H1 (cell line): ENCODE results near the gene CDH22. TPM values are rescaled to one million over a fixed set of nuclear protein-coding genes. Genes with fewer than 3 reads are reported as not detected.

Experiments
- CHD2 ChIP-seq: IDR thresholded peaks from 2 replicates; pipeline ENCODE4 v1.6.1; 2012; ENCODE audit warnings: low read length, improper control_type of control experiment
- EP300 ChIP-seq, 2 experiments: IDR thresholded peaks; 1 replicate in 1 of 2; 2 replicates in 1 of 2; pipeline ENCODE4 v1.6.1; 2011 to 2012; ENCODE audit warnings: low read depth in 2 of 2, low read length in 2 of 2, mild to moderate bottlenecking in 2 of 2, borderline replicate concordance in 1 of 2, inconsistent platforms in 1 of 2, moderate library complexity in 1 of 2
- NANOG ChIP-seq: IDR thresholded peaks from 2 replicates; pipeline ENCODE4 v1.6.1; 2011; ENCODE audit warnings: low read length, low read depth, mild to moderate bottlenecking, inconsistent platforms; ENCODE audit not compliant: insufficient read depth, poor library complexity, severe bottlenecking
- RAD21 ChIP-seq, 2 experiments: IDR thresholded peaks in 1 of 2; conservative IDR thresholded peaks in 1 of 2; 2 replicates each; pipeline ENCODE4 v1.6.1; 2011; ENCODE audit warnings: low read depth in 2 of 2, low read length in 2 of 2, improper control_type of control experiment in 1 of 2, inconsistent platforms in 1 of 2, mild to moderate bottlenecking in 1 of 2, moderate library complexity in 1 of 2
- TEAD4 ChIP-seq: IDR thresholded peaks from 2 replicates; pipeline ENCODE4 v1.6.1; 2012; ENCODE audit warnings: low read depth, low read length, inconsistent platforms, mixed read lengths
- polyA plus RNA-seq, 7 experiments: library from polyadenylated mRNA; depleted of rRNA in 3 of 7; stranded (reverse) in 5 of 7; unstranded in 2 of 7; fragments of >200 nt in 5 of 7; fragments of 200-250 nt in 2 of 7; gene quantifications; 1 replicate in 5 of 7; 2 replicates in 1 of 7; 4 replicates in 1 of 7; pipeline versions ENCODE4 v1.2.1 to v1.2.3, GENCODE V29; 2011 to 2013; ENCODE audit warnings: missing spikeins in 2 of 7, mixed read lengths in 2 of 7
- total RNA-seq: library from RNA; stranded (reverse); fragmentation: NEBNext Ultra II Directional; extraction: Animal tissue kit (Norgen Biotek cat#: 25700); gene quantifications from 2 replicates; pipeline ENCODE4 v1.2.1, GENCODE V29; 2021

CDH22 gene
- total and polyA plus RNA-seq, 2 of the 8 experiments (the other 6 are each of a cell fraction or from before 2014, with no cell fraction given) = 0.35 to 0.39 TPM

DNA sequence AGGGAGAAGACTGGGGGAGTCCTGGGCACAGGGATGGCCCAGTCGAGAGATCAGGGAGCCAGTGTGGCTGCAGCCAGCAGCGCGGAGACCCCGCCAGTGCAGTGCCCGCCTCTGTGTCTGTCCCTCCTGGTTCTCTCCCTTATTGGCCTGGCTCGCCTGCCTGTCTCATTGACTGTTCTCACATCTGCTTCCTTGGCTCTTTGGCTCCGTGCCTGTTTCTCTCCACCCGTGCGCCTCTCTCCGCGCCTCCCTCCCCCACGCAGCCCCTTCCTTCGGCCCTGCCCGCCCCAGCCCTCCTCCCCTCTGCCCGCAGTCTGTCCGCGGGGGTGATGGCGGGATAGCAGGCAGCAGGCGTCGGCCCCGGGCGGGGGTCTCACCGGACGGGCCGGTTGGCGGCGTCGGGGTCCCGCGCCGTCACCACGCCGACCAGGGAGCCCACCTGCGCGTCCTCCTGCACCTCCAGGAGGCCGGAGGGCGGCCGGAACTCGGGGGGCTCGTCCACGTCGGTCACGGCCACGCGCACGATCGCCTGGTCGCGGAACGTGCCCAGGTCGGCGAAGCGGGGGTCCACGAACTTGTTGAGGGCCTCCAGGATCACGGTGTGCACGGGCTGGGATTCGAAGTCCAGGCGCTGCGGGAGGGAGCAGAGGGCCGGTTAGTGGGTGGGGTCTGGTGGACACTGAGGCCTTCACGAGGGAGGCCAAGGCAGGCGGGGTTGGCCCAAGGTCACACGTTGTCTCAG, 98.2 kb downstream of the CDH22 start (continued):
- TF ChIP-seq TEAD4 = no peak
- TF ChIP-seq RAD21 (IDR thresholded peaks at IDR 0.05 in 1 of 2, conservative IDR thresholded peaks at IDR 0.05 in 1 of 2; ENCODE audit: low read depth in 2 of 2, low read length in 2 of 2) = no peak
- no peak for TF ChIP-seq CHD2
- no peak for TF ChIP-seq NANOG
- TF ChIP-seq EP300 (IDR thresholded peaks at IDR 0.05; ENCODE audit: borderline replicate concordance in 1 of 2, low read depth in 2 of 2, low read length in 2 of 2) = no peak
